ENCODE measurements around the gene SLC7A1.

Gene SLC7A1

GRCh38 chr13:29613101-29613500 lies 17.6 kb upstream of the SLC7A1 start:
- H3K27ac ChIP-seq, result no peak overlapping the region
- TF ChIP-seq CTCF (conservative IDR thresholded peaks at IDR 0.05) (no peak), ZFX (IDR thresholded peaks at IDR 0.05) (no peak)

- H3K27ac ChIP-seq, result no peak overlapping the region
- TF ChIP-seq CTCF (conservative IDR thresholded peaks at IDR 0.05), result no peak
- TF ChIP-seq ZFX (IDR thresholded peaks at IDR 0.05), result no peak
Observed at GRCh38 chr13:29607465-29607864, 12.0 kb upstream of the SLC7A1 start.

GRCh38 chr13:29605860-29606526 lies 10.5 kb upstream of the SLC7A1 start:
- no peak overlapping the region for H3K27ac ChIP-seq
- no peak for TF ChIP-seq CTCF (conservative IDR thresholded peaks at IDR 0.05)

GRCh38 chr13:29598321-29598720 lies 2.8 kb upstream of the SLC7A1 start:
- no peak for TF ChIP-seq ZFX (IDR thresholded peaks at IDR 0.05)
- TF ChIP-seq CTCF (conservative IDR thresholded peaks at IDR 0.05), result no peak

GRCh38 chr13:29597706-29598105 lies 2.2 kb upstream of the SLC7A1 start:
- TF ChIP-seq ZFX (IDR thresholded peaks at IDR 0.05) (no peak), CTCF (conservative IDR thresholded peaks at IDR 0.05) (no peak)

More at GRCh38 chr13:29598321-29598720, 2.8 kb upstream of the SLC7A1 start:
- H3K27ac ChIP-seq, result no peak overlapping the region

GRCh38 chr13:29597246-29597645 lies 1.8 kb upstream of the SLC7A1 start:
- TF ChIP-seq CTCF (conservative IDR thresholded peaks at IDR 0.05), result no peak
- H3K27ac ChIP-seq, result no peak overlapping the region

More at GRCh38 chr13:29597706-29598105, 2.2 kb upstream of the SLC7A1 start:
- no peak overlapping the region for H3K27ac ChIP-seq

GRCh38 chr13:29596064-29596418 lies 553 bp upstream of the SLC7A1 start:
- peak overlapping the region; percentile 100 for H3K27ac ChIP-seq
- TF ChIP-seq ZFX (IDR thresholded peaks at IDR 0.05), result no peak
- TF ChIP-seq CTCF (conservative IDR thresholded peaks at IDR 0.05), result no peak

Data from C4-2B (cell line).